ENCODE data around the gene SPAG16.

- no peak for TF ChIP-seq CTCF (IDR thresholded peaks at IDR 0.05)
- no peak for TF ChIP-seq POLR2A (IDR thresholded peaks at IDR 0.05)
Observed at GRCh38 chr2:214451516-214452275, 1167.4 kb downstream of the SPAG16 start.

Data from transverse colon (tissue), 3 donors.